SHP77 (cell line): ENCODE results near the gene SMIM44.
"Not testable (repeated sequence)": the region's sequence is repeated elsewhere in the genome, so short reads cannot be mapped to it uniquely, and the experiment has no call there.

Source experiments
- DNase-seq, 2 experiments: peaks; one replicate each; lab custom pipeline; 2025; lab: John Stamatoyannopoulos, UW

Gene SMIM44

GRCh38 chr19:3483226-3483628 lies at the start of gene SMIM44:
Gene SMIM44 (minus strand): TSS chr19:3483441. CDS start chr19:3483403, 38 bp downstream.
- no peak for DNase-seq

- no peak for DNase-seq
Measured at GRCh38 chr19:3533033-3533432, 49.8 kb upstream of the SMIM44 start.

- DNase-seq: no peak
Measured at GRCh38 chr19:3532154-3532786, 49.0 kb upstream of the SMIM44 start.

GRCh38 chr19:3531716-3532115 lies 48.5 kb upstream of the SMIM44 start:
- no peak for DNase-seq

- no peak for DNase-seq
Measured at GRCh38 chr19:3530389-3530788, 47.1 kb upstream of the SMIM44 start.

- DNase-seq: not testable (repeated sequence)
Measured at GRCh38 chr19:3529299-3529698, 46.1 kb upstream of the SMIM44 start.

GRCh38 chr19:3528539-3529211 lies 45.4 kb upstream of the SMIM44 start:
- DNase-seq: no peak

- DNase-seq: no peak
Measured at GRCh38 chr19:3528080-3528479, 44.8 kb upstream of the SMIM44 start.

GRCh38 chr19:3527238-3527910 lies 44.1 kb upstream of the SMIM44 start:
- no peak for DNase-seq

- DNase-seq: no peak
Measured at GRCh38 chr19:3526507-3527237, 43.4 kb upstream of the SMIM44 start.

GRCh38 chr19:3524904-3525451 lies 41.7 kb upstream of the SMIM44 start:
- no peak for DNase-seq

GRCh38 chr19:3524078-3524842 lies 41.0 kb upstream of the SMIM44 start:
- no peak for DNase-seq

GRCh38 chr19:3523361-3524077 lies 40.3 kb upstream of the SMIM44 start:
- no peak for DNase-seq

GRCh38 chr19:3522421-3523360 lies 39.5 kb upstream of the SMIM44 start:
- no peak for DNase-seq

GRCh38 chr19:3521104-3521445 lies 37.8 kb upstream of the SMIM44 start:
- DNase-seq: no peak

GRCh38 chr19:3520166-3521103 lies 37.2 kb upstream of the SMIM44 start:
- DNase-seq: no peak

GRCh38 chr19:3519126-3519525 lies 35.9 kb upstream of the SMIM44 start:
- no peak for DNase-seq

GRCh38 chr19:3518659-3519058 lies 35.4 kb upstream of the SMIM44 start:
- DNase-seq: no peak

- no peak for DNase-seq
Measured at GRCh38 chr19:3518255-3518654, 35.0 kb upstream of the SMIM44 start.
